Measurements from ENCODE around the gene HILPDA.

DNA sequence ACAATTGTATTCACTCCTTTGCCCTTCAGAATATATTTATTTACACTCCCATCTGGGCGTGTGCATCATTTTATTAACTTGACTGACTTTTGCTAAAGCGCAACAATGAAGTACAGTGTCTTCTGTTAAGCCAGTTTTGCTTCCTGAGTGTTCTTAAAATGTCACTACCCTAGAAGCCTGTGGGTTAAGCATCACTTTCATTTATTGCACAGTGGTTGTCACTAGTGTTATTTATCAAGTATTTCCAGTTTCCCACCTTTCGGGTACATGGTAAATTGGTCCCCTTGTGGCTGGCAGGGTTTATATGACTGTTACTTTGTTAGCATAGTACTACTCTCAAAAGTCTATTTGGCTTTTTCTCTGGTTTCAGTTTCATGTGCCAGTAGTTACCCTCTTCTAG lies 3.3 kb downstream of the HILPDA start:
- TF ChIP-seq EZH2phosphoT487 (IDR thresholded peaks at IDR 0.05; ENCODE audit: insufficient read depth, low read depth) = no peak
- TF ChIP-seq EZH2 (IDR thresholded peaks at IDR 0.05; ENCODE audit: insufficient read depth, poor library complexity, severe bottlenecking) = no peak
